Stimulated activated CD4-positive, alpha-beta T cell treated with anti-CD3 and anti-CD28 coated beads, Interleukin-12 subunit alpha, Interleukin-12 subunit beta, amount 100 ng/mL, for 4 hours (primary cell): ENCODE results near the gene ZNF618.

Source experiments
- DNase-seq: peaks from one replicate; pipeline ENCODE4 v3.0.0-alpha.2; 2020

Gene ZNF618

GRCh38 chr9:114048533-114049415 lies 172.7 kb downstream of the ZNF618 start:
- no peak for DNase-seq

GRCh38 chr9:114049441-114050225 lies 173.5 kb downstream of the ZNF618 start:
- DNase-seq: no peak

GRCh38 chr9:114050226-114050568 lies 174.1 kb downstream of the ZNF618 start:
- DNase-seq: no peak

GRCh38 chr9:114050646-114051045 lies 174.5 kb downstream of the ZNF618 start:
- DNase-seq: no peak

- DNase-seq: no peak
Observed at GRCh38 chr9:114051281-114051680, 175.2 kb downstream of the ZNF618 start.

GRCh38 chr9:114051706-114052105 lies 175.6 kb downstream of the ZNF618 start:
- no peak for DNase-seq

GRCh38 chr9:114053246-114054005 lies 177.3 kb downstream of the ZNF618 start:
- DNase-seq: no peak

GRCh38 chr9:114054191-114054690 lies 178.1 kb downstream of the ZNF618 start:
- DNase-seq: no peak

GRCh38 chr9:114055061-114055460 lies 179.0 kb downstream of the ZNF618 start:
- no peak for DNase-seq

GRCh38 chr9:114055894-114056293 lies 179.8 kb downstream of the ZNF618 start:
- no peak for DNase-seq

GRCh38 chr9:114056527-114056926 lies 180.4 kb downstream of the ZNF618 start:
- no peak for DNase-seq

- no peak for DNase-seq
Observed at GRCh38 chr9:114057161-114057885, 181.2 kb downstream of the ZNF618 start.

- DNase-seq: no peak
Observed at GRCh38 chr9:114058688-114059046, 182.6 kb downstream of the ZNF618 start.

- DNase-seq: no peak
Observed at GRCh38 chr9:114059047-114059803, 183.1 kb downstream of the ZNF618 start.

- DNase-seq: no peak
Observed at GRCh38 chr9:114060070-114060469, 184.0 kb downstream of the ZNF618 start.

- DNase-seq: no peak
Observed at GRCh38 chr9:114060711-114061110, 184.6 kb downstream of the ZNF618 start.

GRCh38 chr9:114061292-114061691 lies 185.2 kb downstream of the ZNF618 start:
- DNase-seq: no peak

- DNase-seq: no peak
Observed at GRCh38 chr9:114061830-114062474, 185.8 kb downstream of the ZNF618 start.

- DNase-seq: no peak
Observed at GRCh38 chr9:114065304-114065703, 189.2 kb downstream of the ZNF618 start.

- DNase-seq: no peak
Observed at GRCh38 chr9:114069476-114070187, 193.5 kb downstream of the ZNF618 start.
